ENCODE data around the gene UVSSA. TPM values are rescaled to one million over a fixed set of nuclear protein-coding genes. Genes with fewer than 3 reads are reported as not detected.

The UVSSA gene
- polyA plus RNA-seq, 1 donor from 2014 or later = 13.3 TPM

GRCh38 chr4:1353186-1354055, 6.4 kb downstream of the UVSSA start:
- no peaks in the 10 kb centered on the region for H3K27me3 ChIP-seq (ENCODE audit: insufficient read depth, low read depth, low read length)
- no peak overlapping the region for H3K4me2 ChIP-seq (ENCODE audit: low read length)
- H3K9me2 ChIP-seq (ENCODE audit: insufficient read depth, low read length) = no peaks in the 10 kb centered on the region
- H4K20me1 ChIP-seq (ENCODE audit: insufficient read depth) = no peaks in the 10 kb centered on the region
- H2AFZ ChIP-seq (ENCODE audit: low read depth, low read length) = no peak overlapping the region
- H3K9ac ChIP-seq (ENCODE audit: low read length) = no peak overlapping the region
- H3K4me3 ChIP-seq (ENCODE audit: low read length) = no peak overlapping the region
- no peak overlapping the region for H3K27ac ChIP-seq (ENCODE audit: low read length)
- H3K9me3 ChIP-seq (ENCODE audit: low read length) = no peaks in the 10 kb centered on the region
- H3F3A ChIP-seq (ENCODE audit: insufficient read depth, low read length, poor library complexity, severe bottlenecking) = no peaks in the 10 kb centered on the region
- no peak for TF ChIP-seq REST (IDR thresholded peaks at IDR 0.05; ENCODE audit: borderline replicate concordance)
- TF ChIP-seq EZH2 (IDR thresholded peaks at IDR 0.05; ENCODE audit: borderline replicate concordance, insufficient read depth, low read length, poor library complexity, severe bottlenecking) = no peak
- no peaks in the 10 kb centered on the region for H3K79me2 ChIP-seq (replicated peaks; ENCODE audit: insufficient read depth, low read length)
- H3K36me3 ChIP-seq (ENCODE audit: insufficient read depth, low read length) = no peaks in the 10 kb centered on the region

- TF ChIP-seq EP300 (conservative IDR thresholded peaks at IDR 0.05; ENCODE audit: poor library complexity, severe bottlenecking) (no peak), RAD21 (conservative IDR thresholded peaks at IDR 0.05) (no peak), POLR2AphosphoS5 (IDR thresholded peaks at IDR 0.05) (no peak), CTCF (IDR thresholded peaks at IDR 0.05; ENCODE audit: poor library complexity, severe bottlenecking) (no peak), TAF1 (IDR thresholded peaks at IDR 0.05; ENCODE audit: low read depth) (no peak), SMC3 (conservative IDR thresholded peaks at IDR 0.05; ENCODE audit: poor library complexity) (no peak), MXI1 (conservative IDR thresholded peaks at IDR 0.05; ENCODE audit: poor library complexity, severe bottlenecking) (no peak), REST (IDR thresholded peaks at IDR 0.05; ENCODE audit: borderline replicate concordance) (no peak), EZH2 (IDR thresholded peaks at IDR 0.05; ENCODE audit: borderline replicate concordance, insufficient read depth, low read length, poor library complexity, severe bottlenecking) (no peak)
- Histone ChIP-seq H3K36me3 (ENCODE audit: insufficient read depth, low read length) (no peaks in the 10 kb centered on the region), H3K4me3 (ENCODE audit: low read length) (no peak overlapping the region), H4K20me1 (ENCODE audit: insufficient read depth) (no peaks in the 10 kb centered on the region), H3K9ac (ENCODE audit: low read length) (no peak overlapping the region), H3K4me2 (ENCODE audit: low read length) (no peak overlapping the region), H3F3A (ENCODE audit: insufficient read depth, low read length, poor library complexity, severe bottlenecking) (no peaks in the 10 kb centered on the region), H3K9me2 (ENCODE audit: insufficient read depth, low read length) (no peaks in the 10 kb centered on the region), H3K79me2 (replicated peaks; ENCODE audit: insufficient read depth, low read length) (no peaks in the 10 kb centered on the region), H3K9me3 (ENCODE audit: low read length) (no peaks in the 10 kb centered on the region), H3K27me3 (ENCODE audit: insufficient read depth, low read depth, low read length) (no peaks in the 10 kb centered on the region), H3K27ac (ENCODE audit: low read length) (no peak overlapping the region), H2AFZ (ENCODE audit: low read depth, low read length) (no peak overlapping the region)
Observed at GRCh38 chr4:1354136-1354982, 7.4 kb downstream of the UVSSA start.

Measured in neural cell (in vitro differentiated cells).